HepG2 (cell line): ENCODE results near the gene DPY19L1. TPM values are rescaled to one million over a fixed set of nuclear protein-coding genes. Genes with fewer than 3 reads are reported as not detected.

Experiments
- CAMTA2 ChIP-seq: sonication (generic); formaldehyde crosslinking; IDR thresholded peaks from 2 replicates; pipeline ENCODE4 v1.4.0; 2020; ENCODE audit warnings: mild to moderate bottlenecking, missing genetic modification reagents, borderline replicate concordance
- FOXM1 ChIP-seq: sonication (generic); formaldehyde crosslinking; IDR thresholded peaks from 2 replicates; pipeline ENCODE4 v1.5.0; 2020; ENCODE audit warnings: missing genetic modification reagents
- FUBP1 ChIP-seq: sonication (generic); formaldehyde crosslinking; IDR thresholded peaks from 2 replicates; pipeline ENCODE4 v1.5.1; 2020; ENCODE audit warnings: missing genetic modification reagents, mild to moderate bottlenecking, borderline replicate concordance
- HMGA1 ChIP-seq: sonication (generic); formaldehyde crosslinking; conservative IDR thresholded peaks from 2 replicates; pipeline ENCODE4 v1.4.0; 2020; ENCODE audit warnings: missing genetic modification reagents
- MATR3 ChIP-seq: sonication (generic); formaldehyde crosslinking; IDR thresholded peaks from 2 replicates; pipeline ENCODE4 v1.4.0; 2020; ENCODE audit warnings: missing genetic modification reagents
- NRL ChIP-seq: sonication (generic); formaldehyde crosslinking; IDR thresholded peaks from 2 replicates; pipeline ENCODE4 v1.5.0; 2020; ENCODE audit warnings: missing genetic modification reagents, mild to moderate bottlenecking, moderate library complexity, borderline replicate concordance
- REL ChIP-seq: sonication (generic); formaldehyde crosslinking; conservative IDR thresholded peaks from 2 replicates; pipeline ENCODE4 v1.8.0; 2022; ENCODE audit warnings: mild to moderate bottlenecking, missing genetic modification reagents, moderate library complexity
- SALL1 ChIP-seq: sonication (generic); formaldehyde crosslinking; IDR thresholded peaks from 2 replicates; pipeline ENCODE4 v1.8.0; 2022; ENCODE audit warnings: mild to moderate bottlenecking, missing genetic modification reagents
- YEATS4 ChIP-seq: sonication (generic); formaldehyde crosslinking; IDR thresholded peaks from 2 replicates; pipeline ENCODE4 v1.4.0; 2020; ENCODE audit warnings: missing genetic modification reagents, borderline replicate concordance
- ZBTB42 ChIP-seq: sonication (generic); formaldehyde crosslinking; IDR thresholded peaks from 2 replicates; pipeline ENCODE4 v1.5.0; 2020; ENCODE audit warnings: mild to moderate bottlenecking, missing genetic modification reagents
- ZMAT3 ChIP-seq: sonication (generic); formaldehyde crosslinking; conservative IDR thresholded peaks from 2 replicates; pipeline ENCODE4 v1.7.0; 2021; ENCODE audit warnings: missing genetic modification reagents
- ZNF329 ChIP-seq: sonication (generic); formaldehyde crosslinking; IDR thresholded peaks from 2 replicates; pipeline ENCODE4 v1.9.0; 2021; ENCODE audit warnings: low read depth, mild to moderate bottlenecking, missing genetic modification reagents
- ZNF646 ChIP-seq: sonication (generic); formaldehyde crosslinking; IDR thresholded peaks from 2 replicates; pipeline ENCODE4 v1.9.0; 2021; ENCODE audit warnings: mild to moderate bottlenecking, missing genetic modification reagents
- ZNF710 ChIP-seq: sonication (generic); formaldehyde crosslinking; IDR thresholded peaks from 2 replicates; pipeline ENCODE4 v1.5.0; 2020; ENCODE audit warnings: mild to moderate bottlenecking, missing genetic modification reagents, borderline replicate concordance
- ZNF773 ChIP-seq: sonication (generic); formaldehyde crosslinking; IDR thresholded peaks from 2 replicates; pipeline ENCODE4 v1.4.0; 2020; ENCODE audit warnings: missing genetic modification reagents, borderline replicate concordance
- ZNF800 ChIP-seq: sonication (generic); formaldehyde crosslinking; IDR thresholded peaks from 2 replicates; pipeline ENCODE4 v1.4.0; 2020; ENCODE audit warnings: missing genetic modification reagents
- polyA plus RNA-seq, 8 experiments: library from polyadenylated mRNA; depleted of rRNA in 3 of 8; stranded (reverse) in 7 of 8; unstranded in 1 of 8; fragments of >200 nt; fragmentation: Illumina TruSeq in 4 of 8; extraction: Trizol in 4 of 8; gene quantifications; 2 replicates each; pipeline versions ENCODE4 v1.2.1 to v1.2.3, GENCODE V29; 2011 to 2016; ENCODE audit warnings: low read depth in 4 of 8, missing spikeins in 1 of 8, mixed read lengths in 1 of 8; ENCODE audit not compliant: insufficient read depth in 1 of 8
- total RNA-seq, 5 experiments: library from RNA; depleted of rRNA; stranded (reverse); fragments of >200 nt; fragmentation: Illumina TruSeq; extraction: Trizol; gene quantifications; 2 replicates each; pipeline ENCODE4 v1.2.3, GENCODE V29; 2016; ENCODE audit warnings: low read depth in 1 of 5

Gene DPY19L1
- total and polyA plus RNA-seq, 2 of the 13 experiments (the other 11 are each of a cell fraction or from before 2014, with no cell fraction given) = 18.9 to 32.6 TPM

- TF ChIP-seq ZNF773 (CRISPR knock-in tag) (no peak), YEATS4 (CRISPR knock-in tag) (no peak), MATR3 (CRISPR knock-in tag) (no peak), REL (CRISPR knock-in tag) (no peak), ZMAT3 (CRISPR knock-in tag) (no peak), FUBP1 (CRISPR knock-in tag) (no peak), ZNF646 (CRISPR knock-in tag) (no peak), FOXM1 (CRISPR knock-in tag) (no peak), ZNF329 (CRISPR knock-in tag) (no peak), NRL (CRISPR knock-in tag) (no peak), ZBTB42 (no peak), CAMTA2 (no peak), ZNF800 (CRISPR knock-in tag) (no peak), HMGA1 (CRISPR knock-in tag) (no peak), ZNF710 (CRISPR knock-in tag) (peak; percentile 44; the same call in 1 of the 2 replicates), SALL1 (CRISPR knock-in tag) (peak; percentile 91)
These were observed 98.1 kb downstream of the DPY19L1 start (continued) for GRCh38 chr7:34939175-34939574.
